ENCODE results near the gene FHAD1.

FHAD1 gene

DNA sequence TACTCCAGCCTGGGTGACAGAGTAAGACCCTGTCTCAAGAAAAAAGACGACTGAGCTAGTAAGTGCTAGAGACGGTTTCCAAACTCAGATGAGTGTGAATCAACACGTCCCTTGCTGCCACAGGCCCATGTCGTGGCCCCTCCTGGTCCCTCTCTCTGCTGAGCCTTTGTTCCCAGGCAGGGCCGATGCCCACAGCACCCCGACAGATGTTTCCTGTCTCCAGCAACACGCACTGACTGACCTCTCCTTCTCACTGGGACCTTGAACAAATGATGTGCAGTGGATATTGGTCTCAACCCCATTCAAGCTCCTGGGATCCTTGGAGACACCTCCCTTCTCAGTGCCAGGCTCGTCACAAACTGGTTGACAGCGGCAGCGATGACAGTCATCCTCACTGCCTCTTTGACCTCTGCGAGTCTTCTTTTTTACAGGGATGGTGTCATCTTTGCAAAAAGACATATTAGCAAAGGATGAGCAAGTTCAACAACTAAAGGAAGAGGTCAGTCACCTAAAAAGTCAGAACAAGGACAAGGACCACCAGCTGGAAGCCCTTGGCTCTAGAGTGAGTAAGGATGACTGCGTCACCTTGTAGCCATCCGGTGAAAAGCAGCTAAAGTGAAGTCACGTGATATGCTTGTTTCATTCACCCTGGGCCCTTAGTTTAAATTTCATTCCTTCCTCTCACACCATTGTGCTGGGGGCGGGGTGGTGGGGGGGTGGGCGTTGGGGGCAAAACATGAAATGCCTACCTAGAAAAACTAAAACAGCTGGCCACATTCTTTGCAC, 65.8 kb downstream of the FHAD1 start:
- H3K4me3 ChIP-seq (ENCODE audit: low read depth, low read length) = no peak overlapping the region
- in situ Hi-C loops (cut with HindIII; ENCODE audit: low sequenced_read_pairs) = no loop called here

GRCh38 chr1:15314328-15315281, 67.6 kb downstream of the FHAD1 start:
- no peak overlapping the region for H3K4me3 ChIP-seq (ENCODE audit: low read depth, low read length)
- DNase-seq (ENCODE audit: low read depth) = no peak
- in situ Hi-C loops (cut with HindIII; ENCODE audit: low sequenced_read_pairs) = no loop called here
- TF ChIP-seq, protein P1, sequence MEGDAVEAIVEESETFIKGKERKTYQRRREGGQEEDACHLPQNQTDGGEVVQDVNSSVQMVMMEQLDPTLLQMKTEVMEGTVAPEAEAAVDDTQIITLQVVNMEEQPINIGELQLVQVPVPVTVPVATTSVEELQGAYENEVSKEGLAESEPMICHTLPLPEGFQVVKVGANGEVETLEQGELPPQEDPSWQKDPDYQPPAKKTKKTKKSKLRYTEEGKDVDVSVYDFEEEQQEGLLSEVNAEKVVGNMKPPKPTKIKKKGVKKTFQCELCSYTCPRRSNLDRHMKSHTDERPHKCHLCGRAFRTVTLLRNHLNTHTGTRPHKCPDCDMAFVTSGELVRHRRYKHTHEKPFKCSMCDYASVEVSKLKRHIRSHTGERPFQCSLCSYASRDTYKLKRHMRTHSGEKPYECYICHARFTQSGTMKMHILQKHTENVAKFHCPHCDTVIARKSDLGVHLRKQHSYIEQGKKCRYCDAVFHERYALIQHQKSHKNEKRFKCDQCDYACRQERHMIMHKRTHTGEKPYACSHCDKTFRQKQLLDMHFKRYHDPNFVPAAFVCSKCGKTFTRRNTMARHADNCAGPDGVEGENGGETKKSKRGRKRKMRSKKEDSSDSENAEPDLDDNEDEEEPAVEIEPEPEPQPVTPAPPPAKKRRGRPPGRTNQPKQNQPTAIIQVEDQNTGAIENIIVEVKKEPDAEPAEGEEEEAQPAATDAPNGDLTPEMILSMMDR (IDR thresholded peaks at IDR 0.05; ENCODE audit: low read depth, low read length, missing control alignments) = no peak

More for the DNA sequence above, 65.8 kb downstream of the FHAD1 start:
- DNase-seq (ENCODE audit: low read depth) = no peak
- TF ChIP-seq, protein P1 (IDR thresholded peaks at IDR 0.05; ENCODE audit: low read depth, low read length, missing control alignments) = no peak

DNA sequence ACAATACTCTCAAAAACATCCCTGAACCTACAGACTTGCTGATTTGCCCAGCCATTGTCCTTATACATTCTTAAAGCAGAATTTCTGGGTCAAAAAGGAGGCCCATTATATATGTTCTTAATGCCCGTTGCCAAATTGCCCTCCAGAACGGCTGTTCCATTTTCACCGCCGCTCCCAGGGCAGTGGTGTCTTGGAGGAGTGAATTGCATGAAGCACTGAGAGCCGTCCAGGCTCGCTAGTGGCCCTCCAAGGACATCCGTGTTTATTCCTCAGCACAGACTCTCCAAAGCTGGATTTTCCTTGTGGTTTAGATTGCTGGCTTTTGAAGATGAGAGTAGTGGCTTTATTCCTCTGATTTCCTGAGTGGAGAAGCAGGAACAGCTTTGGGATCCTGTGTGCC, 68.8 kb downstream of the FHAD1 start:
- in situ Hi-C loops (cut with HindIII; ENCODE audit: low sequenced_read_pairs) = no loop called here
- no peak overlapping the region for H3K4me3 ChIP-seq (ENCODE audit: low read depth, low read length)
- TF ChIP-seq, protein P1 (IDR thresholded peaks at IDR 0.05; ENCODE audit: low read depth, low read length, missing control alignments) = no peak
- no peak for DNase-seq (ENCODE audit: low read depth)

GRCh38 chr1:15316510-15316909, 69.5 kb downstream of the FHAD1 start:
- in situ Hi-C loops (cut with HindIII; ENCODE audit: low sequenced_read_pairs) = no loop called here
- no peak for DNase-seq (ENCODE audit: low read depth)

GRCh38 chr1:15320267-15320666, 73.2 kb downstream of the FHAD1 start:
- TF ChIP-seq, protein P1 (IDR thresholded peaks at IDR 0.05; ENCODE audit: low read depth, low read length, missing control alignments) = no peak
- DNase-seq (ENCODE audit: low read depth) = no peak
- in situ Hi-C loops (cut with HindIII; ENCODE audit: low sequenced_read_pairs) = loop anchor here (5.0 kb wide), 1 partner anchor 72 kb away; no protein-coding TSS in a partner anchor
- no peak overlapping the region for H3K4me3 ChIP-seq (ENCODE audit: low read depth, low read length)

More at GRCh38 chr1:15316510-15316909, 69.5 kb downstream of the FHAD1 start:
- TF ChIP-seq, protein P1 (IDR thresholded peaks at IDR 0.05; ENCODE audit: low read depth, low read length, missing control alignments) = no peak
- no peak overlapping the region for H3K4me3 ChIP-seq (ENCODE audit: low read depth, low read length)

DNA sequence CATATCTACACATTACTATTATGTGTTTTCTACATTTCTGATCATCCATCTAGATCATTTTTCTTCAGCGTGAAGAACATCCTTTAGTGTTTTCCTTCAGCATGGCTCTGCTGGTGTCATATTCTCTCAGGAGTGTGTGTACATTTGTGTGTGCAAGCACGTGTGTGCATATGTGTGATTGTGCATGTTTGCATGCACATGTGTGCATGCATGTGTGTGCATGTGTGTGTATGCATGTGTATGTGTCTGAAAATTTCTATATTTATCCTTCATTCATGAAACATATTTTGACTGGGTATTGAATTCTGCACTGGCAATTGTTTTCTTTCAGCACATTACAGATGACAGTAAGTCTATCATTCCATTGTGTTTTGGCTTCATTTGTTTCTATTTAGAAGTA, 74.6 kb downstream of the FHAD1 start:
- no peak for DNase-seq (ENCODE audit: low read depth)
- in situ Hi-C loops (cut with HindIII; ENCODE audit: low sequenced_read_pairs) = loop anchor here (5.0 kb wide), 1 partner anchor 71 kb away; no protein-coding TSS in a partner anchor
- H3K4me3 ChIP-seq (ENCODE audit: low read depth, low read length) = no peak overlapping the region
- TF ChIP-seq, protein P1 (IDR thresholded peaks at IDR 0.05; ENCODE audit: low read depth, low read length, missing control alignments) = no peak
